ENCODE data around the gene NPAS3.
A peak's percentile ranks its signal among the peaks of the same experiment; 100 is the strongest.

Gene NPAS3

GRCh38 chr14:33762161-33762851 lies 823.6 kb downstream of the NPAS3 start:
- no peak for DNase-seq (ENCODE audit: low read depth)

DNA sequence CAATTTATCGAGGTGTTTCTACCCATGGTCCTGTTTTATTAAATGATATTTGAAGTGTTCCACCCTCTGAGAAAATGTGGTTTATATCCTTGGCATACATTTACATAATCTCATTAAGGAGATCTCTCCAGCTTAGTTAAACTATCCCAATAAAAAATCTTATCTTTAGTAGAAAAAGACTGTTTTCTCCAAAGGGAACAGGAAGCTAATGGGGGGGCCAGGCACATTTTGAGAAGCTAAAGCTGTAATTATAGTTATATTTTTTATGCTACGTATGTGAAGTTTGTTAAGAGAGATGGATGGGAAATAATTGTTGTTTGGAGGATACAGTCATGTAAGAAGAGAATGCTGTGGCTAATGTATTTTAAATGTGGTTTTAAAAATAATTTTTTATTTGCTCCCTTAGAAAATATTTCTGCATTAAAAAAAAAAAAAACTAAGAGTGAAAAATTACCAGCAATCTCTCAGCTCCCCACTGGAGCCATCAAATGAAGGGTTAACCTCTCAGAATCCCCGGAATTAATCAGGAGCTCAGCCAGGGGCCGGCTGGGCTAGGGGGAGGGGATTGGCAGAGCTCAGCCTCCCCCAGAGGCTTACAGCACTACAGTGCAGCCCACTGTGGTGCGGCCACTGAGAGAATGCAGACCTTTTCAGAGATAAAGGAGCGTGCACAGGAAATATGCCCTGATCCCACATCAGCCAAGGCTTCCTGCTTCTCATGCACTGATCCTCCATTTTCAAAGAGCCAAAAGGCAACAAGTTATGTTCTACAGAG lies 826.4 kb downstream of the NPAS3 start:
- DNase-seq (ENCODE audit: low read depth) = no peak

DNA sequence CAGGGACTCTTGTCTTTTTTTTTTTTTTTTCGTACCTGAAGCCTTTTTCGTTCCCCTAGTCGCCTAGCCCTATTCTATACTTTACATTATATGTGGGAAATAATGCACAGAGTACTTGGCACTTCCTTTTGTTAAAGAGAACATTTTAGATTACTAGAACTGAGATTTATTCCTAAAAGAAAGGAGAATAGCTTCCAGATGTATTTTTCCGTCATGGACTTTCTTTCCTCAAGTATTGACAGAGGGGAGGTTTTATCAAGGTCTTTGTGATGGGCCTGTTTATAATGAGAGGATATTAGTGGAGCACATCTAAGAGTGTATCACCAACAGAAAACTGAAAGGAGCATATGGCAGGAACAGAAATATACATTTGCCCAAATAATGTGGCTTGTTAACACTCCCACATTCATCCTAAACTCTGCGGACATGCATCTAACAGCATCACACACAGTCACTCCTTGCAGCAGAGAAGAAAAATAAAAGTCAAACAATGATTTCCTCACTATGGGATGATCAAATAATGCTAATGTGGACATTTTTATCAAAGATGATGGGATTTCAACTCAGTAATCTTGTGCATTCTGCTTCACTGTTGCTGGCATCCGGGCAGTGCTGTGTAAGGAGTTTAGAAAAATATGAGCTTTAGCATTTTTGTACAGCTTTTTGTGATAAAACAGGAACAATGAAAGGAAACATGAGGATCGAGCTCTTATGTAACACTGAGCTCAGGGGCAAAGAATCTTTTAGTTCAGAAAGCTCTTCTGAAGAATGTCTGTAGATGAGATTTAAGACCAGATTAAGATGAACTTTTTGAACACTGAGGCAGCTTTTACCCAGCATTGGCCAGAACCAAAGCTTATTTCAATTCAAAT lies 829.1 kb downstream of the NPAS3 start:
- DNase-seq (ENCODE audit: low read depth) = no peak

GRCh38 chr14:33768458-33768830 lies 829.8 kb downstream of the NPAS3 start:
- no peak for DNase-seq (ENCODE audit: low read depth)

DNA sequence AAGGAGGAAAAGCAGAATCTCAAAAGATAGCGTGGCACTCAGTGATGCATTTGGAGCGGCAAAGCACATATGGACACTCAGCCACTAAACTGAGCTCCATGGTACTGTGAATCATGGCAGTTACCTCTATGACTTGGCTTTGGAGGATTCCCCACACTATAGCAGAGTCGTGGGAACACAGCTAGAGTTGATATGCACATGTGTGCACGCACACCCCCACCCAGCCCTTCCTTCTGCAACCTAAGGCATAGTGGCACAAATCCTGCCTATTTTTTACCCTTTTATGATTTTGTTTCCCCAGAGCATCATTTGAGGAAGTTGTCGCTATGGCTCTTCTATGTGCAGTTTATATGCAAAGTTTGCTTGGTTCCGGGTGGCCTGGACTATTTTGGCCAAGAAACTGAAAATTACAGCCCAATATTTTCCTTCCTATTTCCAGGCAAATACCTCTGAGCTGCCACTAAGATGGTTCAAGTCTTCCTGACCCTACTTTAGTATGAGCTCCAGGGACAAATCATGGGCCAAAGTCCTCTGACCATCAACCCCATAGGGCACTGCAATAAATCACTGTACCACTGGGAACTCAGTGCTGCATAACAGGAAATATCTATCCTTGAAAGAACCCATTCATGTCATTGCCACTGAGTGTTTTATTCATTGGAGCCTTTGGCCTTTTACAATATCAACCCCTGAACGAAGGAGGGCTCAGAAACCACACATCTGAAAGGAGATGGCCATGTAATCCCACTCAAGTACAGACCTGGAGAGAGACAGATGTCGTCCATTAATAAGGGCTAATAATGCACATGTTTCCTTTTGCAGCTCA lies 834.7 kb downstream of the NPAS3 start:
- DNase-seq (ENCODE audit: low read depth) = no peak

DNA sequence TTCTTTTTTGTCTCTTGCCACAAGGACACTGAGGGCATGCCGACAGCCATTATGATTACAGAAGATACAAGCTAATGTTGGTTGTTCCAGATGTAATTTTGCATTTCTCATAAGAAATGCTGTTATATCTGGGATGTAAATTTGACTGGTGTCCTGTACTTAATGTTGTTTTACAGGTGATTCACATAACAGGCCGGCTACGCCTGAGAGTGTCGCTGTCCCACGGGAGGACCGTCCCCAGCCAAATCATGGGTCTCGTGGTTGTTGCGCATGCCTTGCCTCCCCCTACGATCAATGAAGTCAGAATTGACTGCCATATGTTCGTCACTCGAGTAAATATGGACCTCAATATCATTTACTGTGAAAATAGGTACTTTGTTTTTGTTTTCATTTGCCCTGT lies 835.5 kb downstream of the NPAS3 start:
- no peak for DNase-seq (ENCODE audit: low read depth)

DNA sequence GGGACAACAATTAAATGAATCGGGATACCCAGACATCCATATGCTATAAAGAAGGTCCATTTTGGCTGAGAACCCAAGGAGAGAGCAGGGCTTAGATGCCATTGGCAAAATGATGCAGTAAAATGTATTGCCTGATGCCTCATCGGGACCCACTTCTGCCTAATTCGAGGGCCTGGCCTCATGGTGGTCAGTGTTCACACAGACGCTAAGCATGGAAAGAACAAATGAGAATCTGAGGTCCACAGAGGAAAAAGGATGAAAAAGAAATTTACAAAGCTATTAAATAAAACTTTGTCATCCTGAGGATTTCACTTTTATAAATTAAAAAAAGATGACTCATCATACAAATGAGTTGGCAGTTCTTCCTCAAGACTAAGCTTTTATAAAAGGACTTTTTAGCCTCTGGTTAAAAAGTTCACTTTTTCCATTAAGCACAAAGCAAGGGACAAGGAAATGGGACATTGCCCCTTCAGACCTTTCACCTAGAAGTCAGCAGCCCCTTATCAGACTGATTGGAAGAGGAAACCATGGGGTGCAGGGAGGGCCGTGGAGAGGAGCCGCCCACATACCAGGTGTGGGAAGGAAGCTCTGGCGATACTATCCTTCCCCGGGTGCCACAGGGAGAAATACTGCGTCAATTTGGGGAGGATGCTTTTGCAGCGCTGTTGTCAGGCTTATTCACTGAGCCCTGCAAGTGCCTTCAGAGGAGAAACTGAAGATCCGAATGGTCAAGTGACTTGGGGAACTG lies 836.2 kb downstream of the NPAS3 start:
- DNase-seq (ENCODE audit: low read depth) = no peak

- no peak for DNase-seq (ENCODE audit: low read depth)
These were observed 838.2 kb downstream of the NPAS3 start for GRCh38 chr14:33776871-33777270.

- no peak for DNase-seq (ENCODE audit: low read depth)
These were observed 839.0 kb downstream of the NPAS3 start for GRCh38 chr14:33777681-33778080.

DNA sequence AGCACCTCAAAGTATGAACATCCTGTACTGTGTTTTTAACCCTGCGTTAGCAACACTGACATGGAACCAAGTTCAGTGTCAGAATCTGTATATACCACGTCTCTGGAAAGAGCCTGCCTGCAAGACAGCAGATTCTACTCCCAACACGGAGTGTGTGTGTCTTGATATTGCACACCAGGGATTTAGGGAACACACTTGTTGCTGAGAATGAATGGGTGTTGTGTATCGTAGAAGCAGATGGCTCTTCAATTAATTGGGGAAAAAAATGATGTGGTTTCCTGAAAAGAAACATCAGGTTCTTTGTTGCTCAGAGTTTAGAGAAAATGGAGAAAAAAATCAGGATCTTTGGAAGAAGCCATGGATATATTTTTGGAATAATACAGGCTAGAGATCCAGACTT lies 841.4 kb downstream of the NPAS3 start:
- no peak for DNase-seq (ENCODE audit: low read depth)

- no peak for DNase-seq (ENCODE audit: low read depth)
These were observed 842.6 kb downstream of the NPAS3 start for GRCh38 chr14:33781236-33781635.

- DNase-seq (ENCODE audit: low read depth) = no peak
These were observed 844.2 kb downstream of the NPAS3 start for GRCh38 chr14:33782923-33783322.

DNA sequence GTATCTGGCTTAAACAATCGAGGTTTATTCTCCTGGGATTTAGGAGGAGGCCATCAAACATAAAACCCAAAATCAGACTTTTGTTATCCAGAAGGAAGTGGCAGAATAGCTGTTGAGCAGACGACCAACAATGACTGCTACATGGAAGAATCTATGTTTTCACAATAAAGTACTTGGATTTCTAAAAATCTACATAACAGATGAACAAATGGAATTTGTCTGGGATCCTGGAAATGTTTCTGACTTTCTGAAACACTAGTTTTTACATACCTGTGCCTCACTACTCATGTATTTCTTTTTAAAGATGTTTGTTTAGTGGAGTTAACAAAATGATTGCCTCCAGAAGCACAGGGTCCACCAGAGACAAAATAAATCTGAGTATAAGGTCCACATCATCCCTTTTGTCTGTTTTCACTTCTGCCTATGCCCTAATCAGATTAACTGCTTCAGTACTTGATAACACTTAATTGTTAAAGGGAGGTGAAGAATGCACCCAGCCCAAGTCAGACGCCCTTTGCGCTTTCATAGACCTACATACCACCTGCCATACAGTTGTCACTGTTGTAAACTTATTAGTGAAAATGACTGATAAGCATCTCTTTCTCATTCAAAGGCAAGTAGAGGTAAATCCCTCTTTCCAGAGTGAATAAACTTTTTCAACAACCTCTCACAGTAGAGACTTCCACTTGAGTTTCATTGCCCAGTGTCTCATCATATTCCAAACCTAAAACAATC lies 847.6 kb downstream of the NPAS3 start:
- no peak for DNase-seq (ENCODE audit: low read depth)

DNA sequence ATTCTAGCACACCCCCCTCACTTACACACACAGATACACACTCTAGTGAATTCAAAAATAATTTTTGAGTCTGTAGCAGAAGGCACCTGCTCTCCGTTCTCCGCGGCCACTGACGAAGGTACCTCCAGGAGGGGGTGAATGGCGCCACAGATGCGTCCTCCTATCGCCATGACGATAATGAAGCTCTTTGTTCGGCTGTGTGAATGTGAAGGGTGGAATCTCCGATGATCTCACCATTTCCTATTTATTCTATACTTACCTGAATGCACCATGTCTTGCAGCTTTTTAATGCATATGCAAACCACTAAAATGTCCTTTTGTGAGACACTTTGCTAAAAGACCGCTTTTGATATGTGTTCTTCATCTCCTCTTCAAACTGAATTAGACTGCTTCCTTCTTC lies 849.5 kb downstream of the NPAS3 start:
- no peak for DNase-seq (ENCODE audit: low read depth)

DNA sequence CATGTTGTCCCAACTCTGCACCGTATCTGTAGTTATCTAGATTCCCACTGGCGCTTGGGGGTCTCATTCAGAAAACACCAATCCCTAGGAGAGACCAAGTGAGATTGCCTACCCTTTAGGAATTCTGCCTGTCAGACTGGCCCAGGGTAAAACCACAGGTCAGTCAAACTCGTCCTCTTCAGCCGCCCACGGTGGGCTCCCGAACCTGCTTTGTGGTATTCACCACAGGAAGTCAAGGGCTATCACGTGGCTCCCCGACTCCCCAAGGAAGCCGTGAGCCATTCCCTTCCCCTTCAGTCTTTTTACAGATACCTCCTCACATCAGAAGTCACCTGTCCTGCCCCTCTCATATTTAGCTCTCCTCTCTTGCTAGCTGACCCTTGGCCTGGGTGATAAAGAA lies 852.3 kb downstream of the NPAS3 start:
- DNase-seq (ENCODE audit: low read depth) = no peak

DNA sequence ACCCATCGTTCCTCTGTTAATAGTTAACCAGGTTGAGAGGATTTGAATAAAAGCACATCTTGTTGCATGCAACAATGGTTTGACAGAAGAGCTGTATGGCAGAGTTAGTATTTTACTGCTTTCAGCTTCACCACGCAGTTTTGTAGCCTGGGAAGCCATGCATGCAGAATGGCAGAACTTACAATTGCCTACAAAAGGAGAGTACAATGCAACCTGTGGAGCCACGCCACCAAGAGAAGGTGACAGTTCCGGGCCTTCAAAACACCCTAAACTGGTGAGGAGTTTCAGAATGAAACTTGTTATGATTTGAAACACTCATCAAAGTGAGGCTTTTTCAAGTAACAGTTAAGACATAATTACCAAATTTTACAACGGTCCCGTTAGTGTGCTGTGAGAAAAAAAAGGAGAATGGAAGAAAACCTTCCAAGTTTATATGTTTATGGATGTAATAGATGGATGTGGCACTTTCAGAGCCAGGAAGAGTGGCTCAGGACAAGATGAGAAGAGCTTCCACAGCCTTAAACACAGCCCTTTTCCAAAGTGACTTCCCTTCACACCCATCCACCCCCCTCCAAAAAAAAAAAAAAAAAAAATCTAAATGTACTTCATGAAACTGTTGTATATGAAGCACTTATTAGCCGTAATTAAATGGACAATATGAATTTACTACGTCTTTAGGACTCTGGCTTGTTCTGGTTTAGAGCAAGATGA lies 853.5 kb downstream of the NPAS3 start:
- DNase-seq (ENCODE audit: low read depth) = no peak

DNA sequence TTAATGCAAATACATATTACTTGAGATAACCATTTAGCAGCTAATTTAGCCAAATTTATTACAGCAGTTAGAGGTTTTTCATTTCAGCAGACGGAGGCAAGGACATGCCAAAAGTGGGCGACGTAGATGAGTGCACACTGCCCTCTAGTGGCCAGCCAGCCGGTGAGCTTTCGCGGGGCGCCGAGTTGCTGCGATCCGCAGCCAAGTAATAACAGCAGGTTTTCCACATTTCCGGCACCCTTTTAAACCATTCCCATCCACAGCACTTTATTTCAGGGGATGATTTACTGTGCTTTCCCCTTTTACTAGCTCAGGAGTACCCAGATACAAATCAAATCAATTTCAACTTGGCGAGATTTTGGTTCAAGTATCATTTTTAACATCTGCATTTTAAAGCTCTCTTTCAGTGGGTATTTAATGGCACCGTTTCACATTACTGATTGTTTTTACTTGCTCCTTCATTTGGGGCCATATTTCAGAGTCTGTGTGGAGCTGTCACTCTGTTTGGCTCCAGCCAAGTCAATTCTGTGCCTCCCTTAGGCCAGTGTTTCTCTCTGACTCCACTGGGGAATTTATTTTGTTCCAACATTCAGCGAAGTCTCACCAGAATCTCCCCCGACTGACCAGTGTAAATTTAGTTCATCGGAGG lies 854.2 kb downstream of the NPAS3 start:
- DNase-seq (ENCODE audit: low read depth) = peak; percentile 59

DNA sequence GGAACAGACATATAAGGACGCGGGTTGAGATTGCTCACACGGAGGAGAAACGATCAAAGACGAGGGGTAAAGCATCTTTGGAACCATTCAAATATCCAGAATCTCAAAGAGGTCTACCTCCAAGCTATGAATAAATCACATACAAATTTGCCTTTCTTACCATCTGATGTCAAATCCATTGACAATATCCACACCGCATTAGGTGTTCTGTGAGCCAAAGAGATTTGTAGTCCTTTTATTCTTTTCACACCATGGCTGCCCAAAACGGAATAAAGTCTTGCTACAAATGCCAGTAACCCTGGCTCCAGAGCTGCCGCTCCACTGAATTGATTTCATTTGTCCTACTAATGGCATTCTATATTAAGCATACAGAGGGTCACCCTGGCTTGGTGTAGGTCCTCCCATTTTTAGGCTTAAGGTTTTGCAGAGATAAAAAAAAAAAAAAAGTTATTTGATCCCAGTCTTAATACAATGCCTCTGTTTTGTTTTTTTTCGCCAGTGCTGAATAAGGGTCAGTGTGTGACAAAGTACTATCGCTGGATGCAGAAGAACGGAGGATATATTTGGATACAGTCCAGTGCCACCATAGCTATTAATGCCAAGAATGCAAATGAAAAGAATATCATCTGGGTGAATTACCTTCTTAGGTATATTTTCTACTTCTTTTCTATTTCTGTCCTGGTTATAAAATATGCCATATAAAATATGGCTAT lies 854.9 kb downstream of the NPAS3 start:
- no peak for DNase-seq (ENCODE audit: low read depth)
